Right lobe of liver (tissue), 4 donors: ENCODE results near the gene TMEM88.

ENCODE experiments used
- CTCF ChIP-seq, 4 donors: fragments of 200-600 bp in 3 of 4; fragments of 450-650 bp in 1 of 4; IDR thresholded peaks; one replicate each; pipeline versions ENCODE4 v1.5.1 to v1.8.0; 2016 to 2022; ENCODE audit warnings: antibody characterized with exemption in 4 of 4, mild to moderate bottlenecking in 2 of 4
- POLR2A ChIP-seq: fragments of 450-650 bp; IDR thresholded peaks from one replicate; pipeline ENCODE4 v1.6.1; 2017; ENCODE audit warnings: antibody characterized with exemption, mild to moderate bottlenecking
- donor health status: DM: no; HTN: no; CAD: no.
- donor health status: DM: no; HTN: no; CAD: no.
- donor health status: DM: no; HTN: yes; CAD: no.

- no peak for TF ChIP-seq CTCF (IDR thresholded peaks at IDR 0.05)
- TF ChIP-seq POLR2A: no peak
Measured at GRCh38 chr17:7893187-7893880, 38.5 kb downstream of the TMEM88 start.
